Fibroblast of lung (primary cell): ENCODE data around the gene CREBL2. TPM values are rescaled to one million over a fixed set of nuclear protein-coding genes. Genes with fewer than 3 reads are reported as not detected.
A peak's percentile ranks its signal among the peaks of the same experiment; 100 is the strongest.

Experiments
- DNase-seq, 2 donors: peaks; one replicate each; pipeline versions ENCODE4 v3.0.0 to v3.0.0-alpha.2; 2010; ENCODE audit warnings: low read depth in 2 of 2
- H2AFZ ChIP-seq: 2 replicates; pipeline ENCODE4 v1.5.1; 2012; ENCODE audit warnings: low read length, control low read depth, inconsistent platforms
- H3K27ac ChIP-seq: 2 replicates; pipeline ENCODE4 v1.5.1; 2011; ENCODE audit warnings: low read length, control low read depth; ENCODE audit not compliant: insufficient read depth
- H3K27me3 ChIP-seq: 2 replicates; pipeline ENCODE4 v1.5.1; 2011; ENCODE audit warnings: mild to moderate bottlenecking, low read length; ENCODE audit not compliant: control insufficient read depth, insufficient read depth
- H3K36me3 ChIP-seq: 2 replicates; pipeline ENCODE4 v1.5.1; 2011; ENCODE audit warnings: low read length; ENCODE audit not compliant: control insufficient read depth, insufficient read depth
- H3K4me1 ChIP-seq: 2 replicates; pipeline ENCODE4 v1.5.1; 2011; ENCODE audit warnings: low read length; ENCODE audit not compliant: control insufficient read depth, insufficient read depth; ENCODE audit errors: extremely low read depth
- H3K4me2 ChIP-seq: 2 replicates; pipeline ENCODE4 v1.5.1; 2011; ENCODE audit warnings: low read length, control low read depth; ENCODE audit not compliant: insufficient read depth; ENCODE audit errors: extremely low read depth
- H3K4me3 ChIP-seq, 4 experiments: fragments of 200-600 bp in 1 of 4; sonication (generic) in 1 of 4; replicated peaks in 1 of 4; 2 replicates each; pipeline ENCODE4 v1.5.1; 2011 to 2016; ENCODE audit warnings: low read length in 4 of 4, low read depth in 3 of 4, mild to moderate bottlenecking in 3 of 4, control low read depth in 2 of 4, inconsistent platforms in 1 of 4, mixed read lengths in 1 of 4; ENCODE audit not compliant: insufficient read depth in 1 of 4; ENCODE audit errors: control extremely low read depth in 1 of 4
- H3K79me2 ChIP-seq: 2 replicates; pipeline ENCODE4 v1.5.1; 2012; ENCODE audit warnings: mild to moderate bottlenecking, low read length, inconsistent platforms; ENCODE audit not compliant: control insufficient read depth, insufficient read depth
- H3K9ac ChIP-seq: 2 replicates; pipeline ENCODE4 v1.5.1; 2011; ENCODE audit warnings: mild to moderate bottlenecking, low read length, control low read depth; ENCODE audit not compliant: insufficient read depth
- H3K9me3 ChIP-seq: 2 replicates; pipeline ENCODE4 v1.5.1; 2012; ENCODE audit warnings: low read depth, low read length; ENCODE audit not compliant: control insufficient read depth, insufficient read depth
- H4K20me1 ChIP-seq: 2 replicates; pipeline ENCODE4 v1.5.1; 2011; ENCODE audit warnings: low read length; ENCODE audit not compliant: control insufficient read depth, insufficient read depth; ENCODE audit errors: extremely low read depth
- CTCF ChIP-seq, 2 donors: IDR thresholded peaks in 1 of 2; conservative IDR thresholded peaks in 1 of 2; 1 replicate in 1 of 2; 2 replicates in 1 of 2; pipeline ENCODE4 v1.5.1; 2011 to 2012; ENCODE audit warnings: low read length in 2 of 2, control low read depth in 1 of 2, inconsistent platforms in 1 of 2, low read depth in 1 of 2, mild to moderate bottlenecking in 1 of 2
- EZH2 ChIP-seq: IDR thresholded peaks from 2 replicates; pipeline ENCODE4 v1.5.1; 2012; ENCODE audit warnings: low read length, control low read depth, mild to moderate bottlenecking; ENCODE audit errors: missing control alignments
- polyA plus RNA-seq, 2 donors: library from polyadenylated mRNA; depleted of rRNA in 1 of 2; stranded (reverse) in 1 of 2; unstranded in 1 of 2; fragments of >200 nt; gene quantifications; 2 replicates each; pipeline ENCODE4 v1.2.1, GENCODE V29; 2011 to 2012; ENCODE audit warnings: missing spikeins in 1 of 2
- total RNA-seq: library from RNA; depleted of rRNA; stranded (reverse); fragments of >200 nt; gene quantifications from 2 replicates; pipeline ENCODE4 v1.2.1, GENCODE V29; 2014

The CREBL2 gene
- total and polyA plus RNA-seq, 2 donors (not counting 1 experiment from before 2014, with no cell fraction given) = 35.9 to 59.5 TPM

- Histone ChIP-seq H3K4me2 (no peak overlapping the region), H3K36me3 (no peaks in the 10 kb centered on the region), H3K9me3 (no peaks in the 10 kb centered on the region), H3K79me2 (no peaks in the 10 kb centered on the region), H3K9ac (no peak overlapping the region), H3K4me3 (no peak overlapping the region), H3K27ac (no peak overlapping the region), H2AFZ (no peak overlapping the region), H4K20me1 (no peaks in the 10 kb centered on the region), H3K27me3 (peaks cover 6% of the 10 kb centered on the region), H3K4me1 (no peaks in the 10 kb centered on the region)
- DNase-seq = no peak
- TF ChIP-seq EZH2 (no peak), CTCF (conservative IDR thresholded peaks at IDR 0.05 in 1 of 2, IDR thresholded peaks at IDR 0.05 in 1 of 2; ENCODE audit: low read depth in 1 of 2, low read length in 2 of 2) (no peak)
These were observed 29.3 kb upstream of the CREBL2 start for GRCh38 chr12:12582193-12582881.

DNA sequence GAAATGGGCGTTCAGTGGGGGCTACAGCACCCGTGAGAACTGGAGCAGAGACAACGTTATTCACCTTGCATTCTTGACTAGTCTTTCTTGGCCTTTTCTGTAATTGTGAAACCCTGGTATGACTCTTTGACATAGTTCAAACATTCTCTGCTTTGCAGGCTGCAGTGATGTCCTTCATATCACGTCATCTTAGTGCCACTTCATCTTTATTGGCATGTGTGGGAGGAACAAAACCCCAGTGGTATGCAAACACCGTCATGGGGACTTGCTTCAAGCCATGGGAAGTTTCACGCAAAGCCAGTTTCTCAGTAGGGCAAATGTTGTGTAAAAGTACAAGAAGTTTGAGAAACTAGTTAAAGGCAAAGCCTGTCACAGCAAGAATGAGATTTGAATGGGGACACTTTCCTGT, 28.8 kb upstream of the CREBL2 start:
- Histone ChIP-seq H3K4me2 (no peak overlapping the region), H3K4me1 (no peaks in the 10 kb centered on the region), H3K79me2 (no peaks in the 10 kb centered on the region), H3K36me3 (no peaks in the 10 kb centered on the region), H2AFZ (no peak overlapping the region), H3K9ac (no peak overlapping the region), H3K27ac (no peak overlapping the region), H4K20me1 (no peaks in the 10 kb centered on the region), H3K27me3 (peaks cover 6% of the 10 kb centered on the region), H3K9me3 (no peaks in the 10 kb centered on the region), H3K4me3 (no peak overlapping the region)
- peak; percentile 7 to 35 for DNase-seq
- TF ChIP-seq EZH2 = no peak

- no peak overlapping the region for H3K9ac ChIP-seq
- H3K9me3 ChIP-seq = no peaks in the 10 kb centered on the region
- TF ChIP-seq CTCF (conservative IDR thresholded peaks at IDR 0.05 in 1 of 2, IDR thresholded peaks at IDR 0.05 in 1 of 2; ENCODE audit: low read depth in 1 of 2, low read length in 2 of 2) = no peak
- TF ChIP-seq EZH2 = no peak
- H3K79me2 ChIP-seq = no peaks in the 10 kb centered on the region
- H3K27me3 ChIP-seq = peaks cover 6% of the 10 kb centered on the region
- no peaks in the 10 kb centered on the region for H4K20me1 ChIP-seq
- no peak overlapping the region for H3K27ac ChIP-seq
- H3K36me3 ChIP-seq = no peaks in the 10 kb centered on the region
- H3K4me1 ChIP-seq = no peaks in the 10 kb centered on the region
- no peak overlapping the region for H2AFZ ChIP-seq
- no peak overlapping the region for H3K4me2 ChIP-seq
- no peak for DNase-seq
- no peak overlapping the region for H3K4me3 ChIP-seq
These were observed 28.0 kb upstream of the CREBL2 start for GRCh38 chr12:12583510-12584178.
